ENCODE data around the gene MXI1.

The MXI1 gene

GRCh38 chr10:110216942-110217661, 9.7 kb downstream of the MXI1 start:
- no peak for DNase-seq

GRCh38 chr10:110217662-110218008, 10.2 kb downstream of the MXI1 start:
- no peak for DNase-seq

GRCh38 chr10:110218632-110219031, 11.2 kb downstream of the MXI1 start:
- peak; percentile 26 for DNase-seq

- DNase-seq, result no peak
Observed at GRCh38 chr10:110219884-110220283, 12.5 kb downstream of the MXI1 start.

GRCh38 chr10:110220398-110220797, 13.0 kb downstream of the MXI1 start:
- DNase-seq, result no peak

- no peak for DNase-seq
Observed at GRCh38 chr10:110221044-110221720, 13.8 kb downstream of the MXI1 start.

GRCh38 chr10:110221721-110222261, 14.4 kb downstream of the MXI1 start:
- DNase-seq, result peak; percentile 95

- DNase-seq, result no peak
Observed at GRCh38 chr10:110222641-110223297, 15.4 kb downstream of the MXI1 start.

- DNase-seq, result no peak
Observed at GRCh38 chr10:110223298-110223925, 16.0 kb downstream of the MXI1 start.

- DNase-seq, result no peak
Observed at GRCh38 chr10:110224992-110225391, 17.6 kb downstream of the MXI1 start.

- no peak for DNase-seq
Observed at GRCh38 chr10:110225441-110225755, 18.0 kb downstream of the MXI1 start.

GRCh38 chr10:110225756-110226542, 18.5 kb downstream of the MXI1 start:
- peak; percentile 97 for DNase-seq

GRCh38 chr10:110226543-110226925, 19.1 kb downstream of the MXI1 start:
- DNase-seq, result peak; percentile 93

- DNase-seq, result peak; percentile 71
Observed at GRCh38 chr10:110226926-110227641, 19.7 kb downstream of the MXI1 start.

GRCh38 chr10:110228066-110228465, 20.7 kb downstream of the MXI1 start:
- no peak for DNase-seq

- DNase-seq, result no peak
Observed at GRCh38 chr10:110229155-110229554, 21.8 kb downstream of the MXI1 start.

GRCh38 chr10:110233846-110234245, 26.4 kb downstream of the MXI1 start:
- no peak for DNase-seq

- DNase-seq, result no peak
Observed at GRCh38 chr10:110237894-110238480, 30.6 kb downstream of the MXI1 start.

- DNase-seq, result no peak
Observed at GRCh38 chr10:110239892-110240291, 32.5 kb downstream of the MXI1 start.

- DNase-seq, result no peak
Observed at GRCh38 chr10:110241407-110241806, 34.0 kb downstream of the MXI1 start.

- DNase-seq, result no peak
Observed at GRCh38 chr10:110241841-110242240, 34.4 kb downstream of the MXI1 start.

GRCh38 chr10:110242511-110242910, 35.1 kb downstream of the MXI1 start:
- DNase-seq, result no peak

Data from hematopoietic multipotent progenitor cell treated with erythropoietin and hydrocortisone succinate and interleukin-3 and kit ligand, for 4 days (in vitro differentiated cells).